ENCODE measurements around the gene APPL2.

Gene APPL2

GRCh38 chr12:105141320-105141922 lies 94.6 kb downstream of the APPL2 start:
- in situ Hi-C loops (cut with MboI; ENCODE audit: low sequenced_read_pairs) = no loop called here

- in situ Hi-C loops (cut with MboI; ENCODE audit: low sequenced_read_pairs) = no loop called here
Measured at GRCh38 chr12:105138248-105138647, 97.7 kb downstream of the APPL2 start.

All from hTERT RPE-1 (cell line).